HEK293T (cell line): ENCODE results near the gene ITPK1.

Source experiments
- CTCF ChIA-PET: fragments of 350-600 bp; formaldehyde crosslinking; extraction: SDS; loops from one replicate; lab custom pipeline; 2021; ENCODE audit warnings: antibody characterized with exemption, inconsistent platforms; lab: Yijun Ruan, JAX
- POLR2A ChIA-PET: fragments of 350-600 bp; formaldehyde crosslinking; extraction: SDS; loops from one replicate; lab custom pipeline; 2020; ENCODE audit warnings: antibody characterized with exemption, inconsistent platforms; lab: Yijun Ruan, JAX
- DNase-seq: peaks from one replicate; pipeline ENCODE4 v3.0.0; 2012; ENCODE audit warnings: mixed read lengths; ENCODE audit errors: extremely low spot score
- ARNT ChIP-seq: fragments of 450-650 bp; IDR thresholded peaks from 2 replicates; pipeline ENCODE4 v1.6.1; 2017; ENCODE audit warnings: mild to moderate bottlenecking
- BHLHE40 ChIP-seq: fragments of 450-650 bp; IDR thresholded peaks from 2 replicates; pipeline ENCODE4 v1.6.1; 2016; ENCODE audit warnings: mild to moderate bottlenecking, moderate library complexity, borderline replicate concordance
- CTBP1 ChIP-seq: fragments of 450-650 bp; IDR thresholded peaks from 2 replicates; pipeline ENCODE4 v1.6.1; 2016; ENCODE audit warnings: borderline replicate concordance
- ELF4 ChIP-seq: fragments of 450-650 bp; IDR thresholded peaks from 2 replicates; pipeline ENCODE4 v1.6.1; 2017; ENCODE audit warnings: antibody characterized with exemption
- FOXA1 ChIP-seq: fragments of 450-650 bp; IDR thresholded peaks from 2 replicates; pipeline ENCODE4 v1.6.1; 2016; ENCODE audit warnings: mild to moderate bottlenecking
- FOXK2 ChIP-seq: fragments of 450-650 bp; IDR thresholded peaks from 2 replicates; pipeline ENCODE4 v1.6.1; 2016; ENCODE audit warnings: mild to moderate bottlenecking
- FOXM1 ChIP-seq: fragments of 450-650 bp; IDR thresholded peaks from 2 replicates; pipeline ENCODE4 v1.6.1; 2017; ENCODE audit warnings: mild to moderate bottlenecking, borderline replicate concordance
- HDGF ChIP-seq: fragments of 450-650 bp; IDR thresholded peaks from 2 replicates; pipeline ENCODE4 v1.6.1; 2017; ENCODE audit warnings: antibody characterized with exemption, borderline replicate concordance
- L3MBTL2 ChIP-seq: fragments of 450-650 bp; conservative IDR thresholded peaks from 2 replicates; pipeline ENCODE4 v1.6.1; 2016; ENCODE audit warnings: mild to moderate bottlenecking
- LEF1 ChIP-seq: fragments of 450-650 bp; IDR thresholded peaks from 2 replicates; pipeline ENCODE4 v1.6.1; 2017; ENCODE audit warnings: mild to moderate bottlenecking, borderline replicate concordance
- NFRKB ChIP-seq: fragments of 450-650 bp; IDR thresholded peaks from 2 replicates; pipeline ENCODE4 v1.6.1; 2016; ENCODE audit warnings: mild to moderate bottlenecking, moderate library complexity
- SP1 ChIP-seq: fragments of 450-650 bp; IDR thresholded peaks from 2 replicates; pipeline ENCODE4 v1.6.1; 2017
- SUZ12 ChIP-seq: fragments of 450-650 bp; IDR thresholded peaks from 2 replicates; pipeline ENCODE4 v1.6.1; 2016; ENCODE audit warnings: mild to moderate bottlenecking
- TARDBP ChIP-seq: fragments of 450-650 bp; IDR thresholded peaks from 2 replicates; pipeline ENCODE4 v1.6.1; 2016
- ZNF384 ChIP-seq: fragments of 450-650 bp; IDR thresholded peaks from 2 replicates; pipeline ENCODE4 v1.6.1; 2016
- TF ChIP-seq, protein P1 (sequence below): fragments of 450-650 bp; IDR thresholded peaks from 2 replicates; pipeline ENCODE4 v1.6.1; 2016

ITPK1 gene

DNA sequence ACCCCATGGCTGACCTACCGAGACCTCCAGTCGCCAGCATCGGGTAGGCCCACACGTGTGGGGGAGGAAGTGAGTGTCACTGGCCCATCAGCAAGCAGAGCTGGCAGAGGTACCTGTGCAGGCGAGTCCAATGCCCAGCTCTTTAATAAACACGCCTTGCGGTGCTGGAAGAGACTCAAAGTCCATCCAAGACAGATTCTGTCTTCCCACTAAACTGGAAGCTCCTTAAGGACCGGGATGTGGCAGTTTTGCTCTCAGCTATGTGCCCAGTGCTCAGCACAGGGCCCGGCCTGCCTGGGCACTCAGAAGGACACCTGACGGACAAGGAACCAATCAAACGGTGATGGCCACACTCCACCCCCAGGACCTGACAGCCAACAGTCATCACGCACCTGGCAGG is 65.0 kb downstream of the ITPK1 start:
- ChIA-PET CTCF (interaction anchor here (1.1 kb wide), 1 partner anchor 63 kb away, joined by 3 read pairs; no protein-coding TSS in a partner anchor), POLR2A (no interaction called here)
- DNase-seq, result no peak
- TF ChIP-seq HDGF (no peak), LEF1 (no peak), SP1 (no peak), FOXM1 (no peak), L3MBTL2 (no peak), ZNF384 (no peak), NFRKB (no peak), ARNT (no peak), CTBP1 (no peak), FOXK2 (no peak), FOXA1 (no peak), SUZ12 (no peak), TARDBP (no peak), BHLHE40 (no peak), ELF4 (no peak)
- TF ChIP-seq, protein P1, sequence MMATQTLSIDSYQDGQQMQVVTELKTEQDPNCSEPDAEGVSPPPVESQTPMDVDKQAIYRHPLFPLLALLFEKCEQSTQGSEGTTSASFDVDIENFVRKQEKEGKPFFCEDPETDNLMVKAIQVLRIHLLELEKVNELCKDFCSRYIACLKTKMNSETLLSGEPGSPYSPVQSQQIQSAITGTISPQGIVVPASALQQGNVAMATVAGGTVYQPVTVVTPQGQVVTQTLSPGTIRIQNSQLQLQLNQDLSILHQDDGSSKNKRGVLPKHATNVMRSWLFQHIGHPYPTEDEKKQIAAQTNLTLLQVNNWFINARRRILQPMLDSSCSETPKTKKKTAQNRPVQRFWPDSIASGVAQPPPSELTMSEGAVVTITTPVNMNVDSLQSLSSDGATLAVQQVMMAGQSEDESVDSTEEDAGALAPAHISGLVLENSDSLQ, result no peak

GRCh38 chr14:93049867-93050331 is 65.8 kb downstream of the ITPK1 start:
- no peak for DNase-seq
- CTCF ChIA-PET, result no interaction called here
- POLR2A ChIA-PET, result no interaction called here
- TF ChIP-seq L3MBTL2, result no peak
- TF ChIP-seq SUZ12, result no peak
- TF ChIP-seq ELF4, result no peak
- TF ChIP-seq, protein P1, result no peak
- no peak for TF ChIP-seq BHLHE40
- TF ChIP-seq HDGF, result no peak
- no peak for TF ChIP-seq FOXA1

DNA sequence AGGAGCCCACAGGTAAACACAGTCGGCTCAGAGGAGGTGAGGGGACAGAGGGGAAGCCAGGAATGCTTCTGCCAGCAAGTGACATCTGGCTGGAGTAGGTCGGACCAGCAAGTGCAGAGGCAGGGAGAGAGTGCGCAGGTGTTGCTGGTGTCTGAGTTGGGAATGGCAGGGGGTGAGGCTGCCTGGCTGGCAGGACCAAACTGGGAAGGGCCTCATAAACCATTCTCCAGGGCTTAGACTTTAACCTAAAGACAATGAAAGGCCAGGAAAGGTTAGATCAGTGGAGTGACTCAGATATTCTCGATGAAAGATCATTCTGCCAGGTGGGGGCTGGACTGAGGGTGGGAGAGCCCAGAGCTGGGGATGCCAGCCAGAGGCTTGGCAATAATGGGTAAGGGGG is 66.4 kb downstream of the ITPK1 start:
- TF ChIP-seq ZNF384, result no peak
- no peak for TF ChIP-seq L3MBTL2
- TF ChIP-seq ELF4, result no peak
- TF ChIP-seq NFRKB, result no peak
- no peak for TF ChIP-seq HDGF
- POLR2A ChIA-PET, result no interaction called here
- CTCF ChIA-PET, result no interaction called here
- no peak for DNase-seq

GRCh38 chr14:93048843-93049242 is 66.9 kb downstream of the ITPK1 start:
- ChIA-PET POLR2A (no interaction called here), CTCF (interaction anchor here (2.4 kb wide), 1 partner anchor 65 kb away, joined by 7 read pairs; no protein-coding TSS in a partner anchor)
- no peak for DNase-seq
- TF ChIP-seq BHLHE40 (no peak), FOXK2 (no peak), ELF4 (no peak), ZNF384 (no peak), ARNT (no peak), HDGF (no peak), FOXM1 (no peak), NFRKB (no peak), SUZ12 (no peak), SP1 (no peak), CTBP1 (no peak), FOXA1 (no peak), L3MBTL2 (no peak), LEF1 (no peak), TARDBP (no peak)
- TF ChIP-seq, protein P1, result no peak

GRCh38 chr14:93047661-93048060 is 68.1 kb downstream of the ITPK1 start:
- DNase-seq, result no peak
- ChIA-PET CTCF (interaction anchor here (2.4 kb wide), 1 partner anchor 66 kb away, joined by 7 read pairs; no protein-coding TSS in a partner anchor), POLR2A (no interaction called here)
- TF ChIP-seq BHLHE40 (no peak), LEF1 (no peak), L3MBTL2 (no peak), FOXK2 (no peak), ARNT (no peak), NFRKB (no peak), TARDBP (no peak), SUZ12 (no peak), ELF4 (no peak)
- TF ChIP-seq, protein P1, result no peak

DNA sequence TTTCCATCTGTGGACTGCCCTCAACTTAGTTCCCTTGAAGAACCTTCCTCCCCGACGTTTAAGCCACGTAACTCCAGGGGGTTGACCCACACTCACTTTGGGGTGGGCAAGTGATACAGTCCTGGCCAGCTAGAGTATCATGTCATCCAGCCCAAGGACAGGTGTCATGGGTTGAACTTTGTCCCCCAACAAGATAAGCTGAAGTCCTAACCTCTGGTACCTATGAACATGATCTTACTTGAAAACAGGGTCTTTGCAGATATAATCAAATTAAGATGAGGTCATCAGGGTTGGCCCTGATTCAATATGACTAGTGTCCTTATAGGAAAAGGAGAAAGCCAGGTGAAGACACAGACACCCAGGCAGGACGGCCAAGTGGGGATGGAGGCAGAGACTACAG is 68.6 kb downstream of the ITPK1 start:
- TF ChIP-seq ARNT (no peak), FOXK2 (no peak), LEF1 (no peak), SP1 (no peak), FOXM1 (no peak), L3MBTL2 (no peak), CTBP1 (no peak), ZNF384 (no peak), BHLHE40 (no peak), TARDBP (no peak), ELF4 (no peak), HDGF (no peak), SUZ12 (no peak)
- TF ChIP-seq, protein P1, result no peak
- ChIA-PET CTCF (interaction anchor here (2.4 kb wide), 1 partner anchor 66 kb away, joined by 7 read pairs; no protein-coding TSS in a partner anchor), POLR2A (no interaction called here)
- DNase-seq, result no peak
